BE2C (cell line): ENCODE data around the gene NSUN5.

ENCODE experiments used
- DNase-seq: peaks from one replicate; pipeline ENCODE4 v3.0.0-alpha.2; 2020
- H3K27me3 ChIP-seq: fragments of 250-450 bp; sonication (Bioruptor Pico); 2 replicates; pipeline ENCODE4 v1.5.1; 2020; ENCODE audit warnings: mild to moderate bottlenecking
- H3K36me3 ChIP-seq: fragments of 250-450 bp; sonication (Bioruptor Pico); 2 replicates; pipeline ENCODE4 v1.5.1; 2020; ENCODE audit warnings: mild to moderate bottlenecking
- H3K4me1 ChIP-seq: fragments of 250-450 bp; sonication (Bioruptor Pico); 2 replicates; pipeline ENCODE4 v1.5.1; 2020
- H3K4me3 ChIP-seq: 2 replicates; pipeline ENCODE4 v1.5.1; 2011; ENCODE audit warnings: low read depth, low read length
- H3K9me3 ChIP-seq: fragments of 250-450 bp; sonication (Bioruptor Pico); 2 replicates; pipeline ENCODE4 v1.5.1; 2020
- CTCF ChIP-seq: IDR thresholded peaks from 2 replicates; pipeline ENCODE4 v1.5.1; 2012; ENCODE audit warnings: mild to moderate bottlenecking, low read depth, low read length

NSUN5 gene

DNA sequence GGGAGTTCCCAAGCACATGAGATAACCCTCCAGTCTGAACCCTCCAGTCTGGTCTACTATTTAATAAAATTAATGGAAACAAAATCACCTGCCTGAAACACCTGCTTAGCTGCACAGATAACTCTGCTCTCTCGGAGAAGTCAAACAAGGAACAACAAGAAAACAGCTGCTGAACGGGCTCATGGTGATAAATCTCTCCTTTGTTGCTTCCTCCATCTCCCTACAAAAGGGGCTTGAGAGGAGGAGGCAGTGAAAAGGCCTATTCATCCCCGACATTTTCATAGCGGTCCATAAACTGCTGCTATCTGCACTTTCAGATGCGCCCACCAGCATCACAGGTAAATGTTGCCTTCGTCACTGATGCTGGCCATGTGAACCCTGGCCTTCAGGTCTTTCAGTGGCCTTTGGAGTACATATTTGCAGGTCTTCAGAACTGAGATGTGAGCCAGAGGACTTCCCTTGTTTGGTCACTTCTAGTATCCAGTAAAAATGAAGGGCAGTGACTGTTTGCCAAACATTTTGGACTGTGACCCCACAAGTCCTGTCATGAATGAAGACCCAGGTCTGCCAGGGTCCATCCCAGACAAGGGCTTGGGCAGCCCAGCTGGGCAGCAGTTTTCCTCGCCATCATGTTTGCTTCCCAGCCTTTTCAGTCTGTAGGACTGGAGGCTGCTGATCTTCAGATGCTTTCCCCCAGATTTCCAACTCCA lies 35.2 kb upstream of the NSUN5 start:
- TF ChIP-seq CTCF = no peak
- H3K9me3 ChIP-seq = no peaks in the 10 kb centered on the region
- no peaks in the 10 kb centered on the region for H3K27me3 ChIP-seq
- H3K4me1 ChIP-seq = no peaks in the 10 kb centered on the region
- no peaks in the 10 kb centered on the region for H3K36me3 ChIP-seq
- no peak for DNase-seq
- H3K4me3 ChIP-seq = no peak overlapping the region

DNA sequence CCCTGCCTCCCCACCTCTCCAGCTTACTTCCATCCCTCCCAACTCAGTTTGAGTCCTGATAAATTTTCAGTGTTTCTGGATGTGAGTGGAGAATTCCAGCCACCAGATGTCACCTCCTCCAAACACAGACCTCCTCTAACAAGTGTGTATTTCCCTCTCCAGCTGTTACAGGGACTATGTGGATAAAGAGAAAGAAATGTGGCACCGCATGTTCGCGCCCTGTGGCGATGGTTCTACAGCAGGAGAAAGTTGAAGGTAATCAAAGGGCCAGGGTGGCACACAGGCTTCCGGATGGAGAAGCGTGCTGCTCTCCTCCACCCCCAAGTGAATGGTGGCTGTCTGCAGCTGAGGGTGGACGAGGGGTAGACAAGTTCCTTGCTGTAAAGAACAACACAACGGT lies 34.0 kb upstream of the NSUN5 start:
- H3K4me3 ChIP-seq = no peak overlapping the region
- peak; percentile 35 for DNase-seq

DNA sequence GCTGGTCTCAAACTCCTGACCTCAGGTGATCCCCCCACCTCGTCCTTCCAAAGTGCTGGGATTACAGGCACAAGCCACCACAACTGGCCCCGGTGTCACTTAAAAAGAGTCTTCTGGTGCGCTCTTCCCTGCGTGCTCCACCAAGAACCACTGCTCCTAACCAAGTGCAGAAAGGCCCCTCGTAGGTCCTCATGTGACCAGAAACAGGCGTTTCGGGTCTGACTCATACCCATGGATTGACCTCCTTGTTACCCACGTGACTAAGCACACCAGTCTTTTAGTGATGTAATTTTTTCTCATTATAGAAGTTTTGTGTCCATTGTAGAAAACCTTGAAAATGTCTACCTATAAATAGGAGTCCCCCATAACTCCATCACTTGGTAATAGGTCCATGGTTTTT lies 33.3 kb upstream of the NSUN5 start:
- Histone ChIP-seq H3K36me3 (no peaks in the 10 kb centered on the region), H3K4me1 (no peaks in the 10 kb centered on the region), H3K9me3 (no peaks in the 10 kb centered on the region), H3K27me3 (no peaks in the 10 kb centered on the region), H3K4me3 (no peak overlapping the region)
- DNase-seq = no peak
- no peak for TF ChIP-seq CTCF

More for the DNA sequence above, 34.0 kb upstream of the NSUN5 start:
- TF ChIP-seq CTCF = peak; percentile 67
- Histone ChIP-seq H3K27me3 (no peaks in the 10 kb centered on the region), H3K36me3 (no peaks in the 10 kb centered on the region), H3K9me3 (no peaks in the 10 kb centered on the region), H3K4me1 (no peaks in the 10 kb centered on the region)

GRCh38 chr7:73340514-73340913 lies 31.9 kb upstream of the NSUN5 start:
- no peak overlapping the region for H3K4me3 ChIP-seq
- H3K27me3 ChIP-seq = no peaks in the 10 kb centered on the region
- no peaks in the 10 kb centered on the region for H3K9me3 ChIP-seq
- no peaks in the 10 kb centered on the region for H3K36me3 ChIP-seq
- TF ChIP-seq CTCF = no peak
- no peak for DNase-seq
- no peaks in the 10 kb centered on the region for H3K4me1 ChIP-seq

DNA sequence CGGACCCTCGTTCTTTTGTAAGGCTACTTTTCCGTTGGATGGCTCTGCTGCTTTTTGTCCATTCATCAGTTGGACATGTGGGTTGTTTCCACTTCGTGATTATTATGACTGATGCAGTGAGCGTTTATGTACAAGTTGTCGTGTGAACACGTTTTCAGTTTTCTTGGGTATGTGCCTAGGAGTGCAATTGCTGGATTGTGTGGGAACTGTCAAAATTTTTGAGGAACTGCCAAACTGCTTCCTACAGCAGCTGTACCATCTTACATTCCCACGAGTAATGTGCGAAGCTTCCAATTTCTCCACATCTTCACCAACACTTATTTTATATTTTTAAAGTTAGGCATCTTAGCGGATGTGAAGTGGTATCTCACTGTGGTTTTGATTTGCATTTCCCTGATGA lies 29.7 kb upstream of the NSUN5 start:
- DNase-seq = no peak
- no peak for TF ChIP-seq CTCF
- Histone ChIP-seq H3K36me3 (no peaks in the 10 kb centered on the region), H3K9me3 (no peaks in the 10 kb centered on the region), H3K4me3 (no peak overlapping the region), H3K4me1 (no peaks in the 10 kb centered on the region), H3K27me3 (no peaks in the 10 kb centered on the region)

- H3K27me3 ChIP-seq = no peaks in the 10 kb centered on the region
- H3K4me1 ChIP-seq = no peaks in the 10 kb centered on the region
- no peaks in the 10 kb centered on the region for H3K9me3 ChIP-seq
- no peak for DNase-seq
- H3K36me3 ChIP-seq = no peaks in the 10 kb centered on the region
- TF ChIP-seq CTCF = no peak
- no peak overlapping the region for H3K4me3 ChIP-seq
Measured at GRCh38 chr7:73332447-73332846, 23.8 kb upstream of the NSUN5 start.
